ENCODE data around the gene ZRANB1.

ZRANB1 gene

GRCh38 chr10:124994573-124995473, 52.9 kb downstream of the ZRANB1 start:
- no peak for DNase-seq (ENCODE audit: low spot score)

DNA sequence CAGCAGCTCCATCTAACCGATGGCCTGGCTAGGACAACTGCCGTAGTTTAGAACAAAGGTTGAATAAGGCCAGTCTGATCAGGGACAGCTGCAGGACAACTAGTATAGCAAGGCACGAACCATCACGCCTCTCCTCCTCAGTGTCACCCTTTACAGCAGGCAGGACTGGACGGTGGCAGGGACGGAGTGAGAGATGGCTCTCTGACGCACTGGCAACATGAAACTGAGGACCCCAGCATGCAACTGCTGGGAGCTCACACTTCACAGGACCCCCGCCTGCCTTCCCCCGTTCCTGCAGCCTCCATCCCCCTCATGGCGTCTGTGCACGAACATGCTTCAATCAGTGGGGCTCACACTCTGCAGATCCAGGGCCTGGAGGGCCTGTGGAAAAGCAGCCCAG, 53.7 kb downstream of the ZRANB1 start:
- DNase-seq (ENCODE audit: low spot score), result no peak

DNA sequence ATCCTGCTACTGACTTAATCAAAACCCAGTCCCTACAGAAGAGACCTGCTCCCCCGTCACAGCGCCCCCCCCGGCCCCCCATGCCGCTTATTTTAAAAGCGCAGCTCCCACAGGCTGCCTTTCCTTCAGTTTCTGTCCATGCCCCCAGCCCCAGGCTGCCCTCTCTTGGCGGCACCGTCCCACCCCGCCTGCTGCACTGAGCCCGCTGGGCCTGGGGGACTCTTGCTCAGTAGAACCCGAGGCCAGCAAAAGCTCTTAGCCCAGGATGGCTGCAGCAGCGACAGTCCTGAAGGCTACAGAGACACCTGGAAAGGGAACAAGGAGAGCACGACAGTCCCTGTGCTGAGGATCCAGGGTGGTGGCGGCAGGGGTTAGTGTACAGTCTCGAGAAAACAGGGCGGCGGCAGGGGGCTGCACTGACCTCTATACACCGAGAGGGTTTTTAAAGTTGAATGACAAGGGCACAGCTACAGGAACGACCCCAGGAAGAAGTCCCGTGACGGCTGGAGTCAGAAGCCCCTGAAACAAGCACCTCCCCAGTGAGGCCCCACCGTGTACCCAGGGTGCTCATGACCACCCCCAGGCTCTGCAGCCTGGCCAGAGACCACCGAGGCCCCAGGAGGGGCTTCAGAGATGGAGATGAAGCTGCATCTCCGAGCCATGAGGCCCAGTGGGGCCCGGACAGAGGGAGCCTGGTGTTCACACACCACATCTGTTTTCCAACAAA, 54.4 kb downstream of the ZRANB1 start:
- DNase-seq (ENCODE audit: low spot score), result no peak

DNA sequence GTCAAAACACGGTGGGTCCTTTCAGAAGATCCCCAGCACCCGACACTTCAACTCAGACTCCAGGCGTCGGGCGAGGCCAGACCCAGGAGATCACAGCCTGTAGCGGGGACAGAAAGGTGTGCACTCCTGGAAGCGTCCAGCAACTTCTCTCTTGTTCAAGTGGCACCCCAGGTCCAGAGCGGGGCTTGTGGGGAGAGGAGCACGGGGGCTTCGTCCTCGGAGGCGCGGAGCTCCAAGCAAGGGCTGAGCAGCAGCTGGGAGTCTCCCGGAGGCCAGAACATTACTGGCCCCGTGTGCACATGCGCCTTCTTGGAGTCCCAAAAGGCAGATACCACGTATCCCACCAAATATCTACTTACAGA, 54.9 kb downstream of the ZRANB1 start:
- DNase-seq (ENCODE audit: low spot score), result peak; percentile 3

GRCh38 chr10:124997306-124997705, 55.4 kb downstream of the ZRANB1 start:
- no peak for DNase-seq (ENCODE audit: low spot score)

GRCh38 chr10:124997771-124998623, 56.1 kb downstream of the ZRANB1 start:
- DNase-seq (ENCODE audit: low spot score), result no peak

GRCh38 chr10:124998624-124999291, 56.8 kb downstream of the ZRANB1 start:
- DNase-seq (ENCODE audit: low spot score), result no peak

DNA sequence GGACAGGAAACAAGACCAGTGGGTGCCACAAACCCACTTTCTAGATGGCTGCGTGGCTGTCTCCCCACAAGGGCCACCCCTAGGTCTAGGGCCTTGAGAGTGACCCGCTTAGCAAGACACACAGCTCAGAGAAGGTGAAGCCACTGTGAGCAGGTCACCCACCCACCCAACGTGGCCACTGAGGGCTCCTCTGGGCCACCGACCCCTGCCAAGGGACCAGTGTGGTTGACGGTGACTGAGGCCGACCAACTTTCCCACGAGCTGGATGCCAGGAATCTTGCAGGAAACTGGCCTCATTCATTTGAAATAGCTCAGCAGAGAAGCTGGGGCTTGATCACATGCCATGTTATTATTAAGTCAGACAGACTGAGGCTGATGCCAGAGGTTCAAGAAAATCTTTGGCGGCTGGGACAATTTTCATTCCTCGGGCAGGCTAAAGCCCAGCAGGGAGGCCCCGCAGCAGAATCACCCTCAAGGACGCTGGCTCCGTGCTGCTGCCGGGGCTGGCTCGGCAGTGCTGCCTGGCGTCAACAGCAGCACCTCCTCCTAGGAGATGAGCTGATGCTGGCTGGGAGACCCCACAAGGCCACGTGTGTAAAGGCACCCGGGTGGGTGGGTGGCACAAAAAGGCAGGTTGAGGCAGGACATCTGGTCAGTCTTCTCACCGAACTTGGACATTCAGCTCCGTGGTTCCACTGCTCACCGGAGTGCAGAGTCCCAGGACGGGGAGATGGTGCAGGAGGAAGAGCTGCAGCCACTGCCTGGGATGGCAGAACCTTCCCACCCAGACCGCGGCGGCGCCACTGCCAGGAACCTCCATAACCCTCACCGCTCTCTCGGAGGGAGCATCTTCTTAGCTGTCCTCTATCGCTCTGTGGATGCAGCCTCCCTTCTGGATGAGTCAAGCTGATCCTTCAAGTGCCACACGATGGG, 57.8 kb downstream of the ZRANB1 start:
- peak; percentile 90 for DNase-seq (ENCODE audit: low spot score)

DNA sequence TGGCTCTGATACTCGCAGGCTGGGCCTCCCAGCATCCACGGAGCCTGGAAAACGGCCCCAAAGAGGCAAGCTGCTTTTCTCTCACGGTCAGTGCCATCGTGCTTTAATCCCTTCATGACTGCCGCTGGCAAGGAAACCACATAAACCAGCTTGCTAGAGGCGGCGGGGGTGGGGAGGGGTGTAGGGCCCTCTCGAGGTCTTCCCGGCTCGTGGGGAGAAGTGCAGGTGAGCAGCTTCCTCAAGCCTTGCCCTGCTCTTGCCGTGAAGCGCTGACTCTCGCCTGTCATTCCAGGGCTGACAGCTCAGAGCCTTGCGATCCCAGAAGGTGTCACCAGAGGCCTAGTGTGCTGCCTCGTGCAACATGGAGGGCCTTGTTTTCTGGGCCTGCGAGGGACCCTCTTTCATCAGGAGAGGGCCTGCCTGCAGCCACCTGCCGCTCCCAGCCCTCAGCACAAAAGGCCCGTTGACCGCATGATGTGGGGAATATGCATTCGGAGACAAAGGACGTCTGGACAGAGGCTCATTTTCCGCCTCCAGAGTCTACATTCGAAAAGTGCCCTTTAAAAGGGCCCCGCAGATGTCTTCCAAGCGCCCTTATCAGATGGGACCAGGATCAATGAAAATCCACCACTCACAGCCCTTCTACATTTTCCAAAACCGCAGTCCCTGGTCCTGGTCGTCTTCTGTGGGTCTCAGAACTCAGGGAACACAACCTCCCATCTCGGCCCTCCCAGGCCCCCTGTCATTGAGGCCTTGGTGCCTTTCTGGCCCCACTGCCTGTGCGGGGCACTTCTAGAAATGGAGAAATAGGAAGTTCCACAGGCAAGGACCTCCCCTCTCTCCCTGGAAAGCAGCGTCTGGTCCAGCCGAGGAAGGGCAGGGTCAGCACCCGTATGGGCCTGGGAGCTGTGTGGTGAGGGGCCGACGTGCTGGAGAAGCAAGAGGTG, 58.7 kb downstream of the ZRANB1 start:
- no peak for DNase-seq (ENCODE audit: low spot score)

DNA sequence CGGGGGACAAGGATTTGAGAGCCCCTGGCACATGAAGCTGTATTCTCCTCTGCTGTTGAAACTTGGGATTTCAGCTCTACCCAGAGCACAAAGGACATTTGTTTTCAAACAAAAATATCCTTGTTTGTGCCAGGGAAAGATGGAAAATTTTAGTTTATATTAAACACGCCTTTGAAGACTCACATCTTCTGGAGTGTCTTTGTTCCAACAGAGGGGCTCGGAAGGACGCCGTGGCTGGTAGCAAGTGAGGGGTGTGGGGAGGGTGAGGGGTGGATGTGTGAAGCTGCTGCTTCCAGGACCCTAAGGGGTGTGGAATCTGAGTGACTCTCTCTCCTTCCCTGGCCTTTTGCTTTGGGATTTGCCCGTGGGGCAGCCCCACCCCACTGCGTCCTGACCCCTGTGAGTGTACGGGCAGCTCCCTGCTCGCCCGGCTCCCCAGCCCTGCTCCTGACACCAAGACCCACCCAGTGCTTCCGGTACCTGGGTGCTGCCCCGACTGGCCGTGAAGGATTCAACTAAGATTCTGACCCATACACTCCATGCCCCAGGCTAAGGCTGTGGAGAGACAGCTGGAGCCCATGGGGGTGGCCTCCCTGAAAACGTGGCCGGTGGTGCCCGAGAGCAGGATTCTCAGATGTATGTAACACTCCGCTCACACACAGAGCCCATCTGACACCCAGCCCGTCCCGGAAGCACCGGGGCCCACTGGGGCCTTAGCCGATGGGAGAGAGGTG, 59.6 kb downstream of the ZRANB1 start:
- DNase-seq (ENCODE audit: low spot score), result no peak

- no peak for DNase-seq (ENCODE audit: low spot score)
Observed at GRCh38 chr10:125002047-125002422, 60.1 kb downstream of the ZRANB1 start.

- DNase-seq (ENCODE audit: low spot score), result no peak
Observed at GRCh38 chr10:125002423-125003145, 60.7 kb downstream of the ZRANB1 start.

DNA sequence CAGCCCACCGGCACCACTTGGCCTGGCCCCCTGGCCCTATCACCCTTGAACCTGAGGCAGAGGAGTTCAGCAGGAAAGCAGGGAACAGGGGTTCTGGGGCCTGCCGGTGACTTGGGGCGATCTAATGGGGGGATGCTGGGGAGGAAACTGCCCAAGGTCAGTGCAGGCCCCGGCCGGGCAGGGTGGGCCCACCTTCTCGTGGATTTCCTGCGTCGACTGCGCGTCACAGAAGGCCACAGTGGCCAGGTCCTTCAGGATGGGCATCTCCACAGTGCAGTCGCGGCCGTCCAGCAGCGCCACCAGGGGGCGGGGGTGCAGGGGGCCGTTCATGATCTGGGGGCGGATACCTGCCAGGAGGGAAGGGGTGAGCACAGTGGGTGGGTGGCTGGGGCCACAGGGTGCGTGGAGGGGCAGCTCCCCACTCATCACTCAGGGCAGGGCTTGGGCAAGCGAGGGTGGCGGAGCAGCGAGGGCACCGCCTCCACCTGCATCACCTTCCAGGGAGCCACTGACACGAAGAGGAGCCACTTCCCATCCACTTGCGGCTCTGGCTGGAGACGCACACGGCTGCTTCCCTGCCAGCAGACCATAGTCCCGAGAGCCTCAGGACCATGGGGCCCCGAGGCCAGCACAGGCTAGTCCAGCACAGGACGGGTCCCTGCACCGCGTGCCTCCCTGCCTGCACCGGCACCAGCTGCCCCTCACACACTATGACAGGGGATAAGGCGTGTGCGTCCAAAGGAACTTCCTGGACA, 61.4 kb downstream of the ZRANB1 start:
- DNase-seq (ENCODE audit: low spot score), result no peak

DNA sequence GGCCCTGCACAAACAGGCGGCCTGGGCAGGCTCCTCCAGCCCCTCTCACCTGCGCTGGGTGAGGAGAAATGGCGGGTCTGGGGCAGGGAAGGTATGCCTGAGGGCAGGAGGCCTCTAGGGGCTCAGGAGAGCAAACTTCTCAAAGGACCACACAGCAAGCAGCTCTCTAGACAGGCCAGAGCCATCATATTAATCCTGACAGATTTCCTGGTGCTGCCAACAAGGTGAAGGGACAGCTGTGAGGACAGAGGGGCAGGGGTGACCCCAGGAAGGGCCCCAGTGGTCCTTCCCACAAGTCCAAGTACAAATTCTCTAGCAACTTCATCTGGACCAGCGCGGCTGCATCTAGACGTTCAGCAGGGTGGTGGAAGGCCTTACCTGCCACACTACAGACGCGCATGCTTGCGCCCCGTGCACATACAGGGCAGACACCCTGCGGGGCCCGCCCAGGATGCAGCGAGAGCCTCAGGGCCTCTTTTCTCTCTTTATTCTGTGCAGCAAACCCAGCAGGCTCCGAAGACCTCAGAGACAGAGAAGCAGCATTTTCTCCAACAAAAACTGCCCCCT, 62.1 kb downstream of the ZRANB1 start:
- no peak for DNase-seq (ENCODE audit: low spot score)

GRCh38 chr10:125004571-125005311, 62.8 kb downstream of the ZRANB1 start:
- no peak for DNase-seq (ENCODE audit: low spot score)

All from AG20443 (cell line).